Mesenteric fat pad (tissue), 1 donor: ENCODE measurements around the gene TMEM74B. TPM values are rescaled to one million over a fixed set of nuclear protein-coding genes. Genes with fewer than 3 reads are reported as not detected.

ENCODE experiments used
- DNase-seq: peaks from one replicate; pipeline ENCODE4 v3.0.0-alpha.2; 2020; ENCODE audit warnings: low spot score
- total RNA-seq: library from RNA; stranded (reverse); fragmentation: NEBNext Ultra II Directional; extraction: Animal tissue kit (Norgen Biotek cat#: 25700); gene quantifications from one replicate; pipeline ENCODE4 v1.2.1, GENCODE V29; 2021
- donor health status: DM: yes; HTN: yes; CAD: no.

TMEM74B gene
- total RNA-seq, 1 donor from 2014 or later = 0.42 TPM

DNA sequence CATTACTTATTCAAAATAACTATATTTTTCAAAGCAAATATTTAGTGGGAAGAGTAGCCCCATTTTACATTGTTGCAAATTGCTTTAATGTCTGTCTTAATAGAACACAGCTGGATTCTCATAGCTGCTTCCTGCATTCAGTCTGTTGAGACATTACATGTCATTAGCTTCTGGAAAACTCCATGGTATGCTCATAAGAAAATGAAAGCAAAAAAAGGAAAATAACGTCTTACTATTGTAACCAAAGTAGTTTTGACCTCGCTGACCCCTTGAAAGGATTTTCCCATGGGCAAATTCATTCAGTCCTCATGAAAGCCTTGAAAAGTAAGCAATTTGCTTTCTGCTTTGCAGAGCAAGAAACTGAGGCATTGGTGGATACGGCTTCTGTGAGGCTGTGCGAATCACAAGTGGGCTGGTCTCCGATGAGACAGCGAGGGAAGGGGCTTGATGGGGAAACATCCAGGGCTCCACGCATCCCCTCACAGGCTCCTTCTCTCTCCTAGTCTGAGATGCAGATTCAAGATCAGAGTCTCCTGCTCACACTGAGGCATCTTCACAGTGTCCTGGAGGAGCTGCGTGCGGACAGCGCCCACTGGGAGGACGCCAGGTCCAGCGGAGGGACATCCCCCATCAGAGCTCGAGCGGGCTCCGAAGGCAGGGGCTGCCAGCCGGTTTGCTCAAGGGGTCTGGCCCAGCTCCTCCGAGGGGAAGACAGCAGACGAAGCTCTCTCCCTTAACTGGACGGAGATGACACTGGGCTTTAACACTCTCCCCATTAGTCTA, 21.8 kb upstream of the TMEM74B start:
- DNase-seq = no peak

GRCh38 chr20:1205802-1206201, 21.0 kb upstream of the TMEM74B start:
- DNase-seq = no peak

GRCh38 chr20:1204576-1204975, 19.8 kb upstream of the TMEM74B start:
- DNase-seq = no peak

GRCh38 chr20:1204113-1204512, 19.3 kb upstream of the TMEM74B start:
- DNase-seq = no peak

GRCh38 chr20:1203630-1204029, 18.8 kb upstream of the TMEM74B start:
- DNase-seq = no peak

GRCh38 chr20:1202762-1203504, 18.2 kb upstream of the TMEM74B start, which contains the start of gene C20orf202:
Gene C20orf202, plus strand, starts transcription at chr20:1203454. Its CDS starts 132 bp downstream, at chr20:1203586.
- DNase-seq = no peak

DNA sequence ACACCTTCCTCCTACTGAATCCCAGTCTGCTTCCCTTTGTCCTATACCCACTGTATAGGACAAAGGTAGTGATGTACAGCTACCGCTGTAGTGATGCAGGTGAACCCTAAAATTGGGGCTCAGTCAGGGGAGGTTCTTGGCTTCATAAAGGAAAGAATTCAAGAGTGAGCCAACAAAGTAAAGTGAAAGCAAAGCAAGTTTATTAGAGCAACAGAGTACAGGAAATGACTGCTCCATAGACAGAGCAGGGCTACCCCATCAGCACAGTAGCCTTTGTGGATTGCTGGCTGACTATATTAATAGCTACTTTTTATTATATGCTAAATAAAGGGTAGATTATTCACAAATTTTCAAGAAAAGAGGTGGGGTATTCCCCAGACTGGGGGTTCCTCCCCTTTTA, 15.2 kb upstream of the TMEM74B start:
- DNase-seq = no peak

DNA sequence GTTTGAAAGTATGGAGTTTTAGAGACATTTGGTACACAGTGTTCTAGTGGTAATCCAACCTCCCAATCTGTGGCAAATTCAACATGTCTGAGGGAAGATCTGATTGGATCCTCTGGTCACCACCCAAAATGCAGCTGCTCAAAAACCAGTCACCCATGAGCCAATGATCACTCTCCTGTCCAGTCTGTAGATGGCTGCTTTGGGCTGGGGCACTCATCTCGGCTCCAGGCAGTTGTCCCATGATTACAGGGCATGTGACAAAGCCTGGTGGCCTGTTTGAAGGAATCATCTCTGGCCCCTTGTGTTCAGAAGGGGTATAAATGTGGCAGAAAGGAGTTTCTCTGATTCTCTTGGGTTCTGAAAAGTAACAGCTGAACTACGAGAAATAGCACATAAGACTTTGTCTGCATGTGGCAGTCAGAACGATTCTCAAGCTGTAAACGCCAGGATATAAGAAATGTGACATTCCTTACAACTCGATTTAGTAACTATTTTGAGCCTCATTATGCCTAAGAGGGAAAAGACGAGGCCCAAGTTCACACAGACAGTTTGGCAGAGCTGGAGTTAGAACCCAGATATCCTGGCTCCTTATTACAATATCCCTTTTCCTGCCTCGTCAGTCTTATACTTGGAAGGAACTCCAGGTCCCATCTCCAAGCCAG, 14.6 kb upstream of the TMEM74B start:
- no peak for DNase-seq

GRCh38 chr20:1198751-1199150, 14.0 kb upstream of the TMEM74B start:
- no peak for DNase-seq

- no peak for DNase-seq
Measured at GRCh38 chr20:1197801-1198200, 13.0 kb upstream of the TMEM74B start.

GRCh38 chr20:1196634-1197033, 11.9 kb upstream of the TMEM74B start:
- DNase-seq = no peak

DNA sequence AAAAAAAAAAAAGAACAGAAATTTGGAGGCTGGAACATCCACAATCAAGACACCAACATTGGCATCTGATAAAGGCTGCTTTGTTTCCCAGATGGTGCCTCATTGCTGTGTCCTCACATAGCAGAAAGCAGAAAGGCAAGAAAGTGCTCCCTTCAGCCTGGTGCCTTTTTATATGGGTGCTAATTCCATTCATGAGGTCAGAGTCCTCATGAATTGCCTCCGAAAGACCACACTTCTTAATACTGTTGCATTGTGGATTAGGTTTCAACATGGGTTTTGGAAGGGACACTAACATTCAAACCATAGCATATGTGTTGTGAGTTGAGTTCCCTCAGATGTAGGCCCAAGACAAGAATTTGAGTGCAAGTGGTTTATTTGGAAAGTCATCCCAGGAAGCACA, 10.4 kb upstream of the TMEM74B start:
- DNase-seq = no peak

GRCh38 chr20:1191299-1191698, 6.5 kb upstream of the TMEM74B start:
- no peak for DNase-seq

GRCh38 chr20:1190847-1191246, 6.1 kb upstream of the TMEM74B start:
- DNase-seq = no peak

DNA sequence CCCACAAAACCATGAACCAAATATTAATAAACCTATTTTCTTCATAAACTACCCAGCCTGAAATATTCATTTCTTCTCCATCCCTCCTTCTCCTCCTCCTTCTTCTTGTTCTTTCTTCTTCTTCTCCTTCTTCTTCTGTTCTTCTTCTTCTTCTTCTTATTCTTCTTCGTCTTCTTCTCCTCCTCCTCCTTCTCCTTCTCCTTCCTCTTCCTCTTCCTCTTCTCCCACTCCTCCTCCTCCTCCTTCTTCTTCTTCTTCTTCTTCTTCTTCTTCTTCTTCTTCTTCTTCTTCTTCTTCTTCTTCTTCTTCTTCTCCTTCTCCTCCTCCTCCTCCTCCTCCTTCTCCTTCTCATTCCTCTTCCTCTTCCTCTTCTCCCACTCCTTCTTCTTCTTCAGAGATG, 5.0 kb upstream of the TMEM74B start:
- DNase-seq = no peak

GRCh38 chr20:1188347-1188746, 3.6 kb upstream of the TMEM74B start:
- no peak for DNase-seq

DNA sequence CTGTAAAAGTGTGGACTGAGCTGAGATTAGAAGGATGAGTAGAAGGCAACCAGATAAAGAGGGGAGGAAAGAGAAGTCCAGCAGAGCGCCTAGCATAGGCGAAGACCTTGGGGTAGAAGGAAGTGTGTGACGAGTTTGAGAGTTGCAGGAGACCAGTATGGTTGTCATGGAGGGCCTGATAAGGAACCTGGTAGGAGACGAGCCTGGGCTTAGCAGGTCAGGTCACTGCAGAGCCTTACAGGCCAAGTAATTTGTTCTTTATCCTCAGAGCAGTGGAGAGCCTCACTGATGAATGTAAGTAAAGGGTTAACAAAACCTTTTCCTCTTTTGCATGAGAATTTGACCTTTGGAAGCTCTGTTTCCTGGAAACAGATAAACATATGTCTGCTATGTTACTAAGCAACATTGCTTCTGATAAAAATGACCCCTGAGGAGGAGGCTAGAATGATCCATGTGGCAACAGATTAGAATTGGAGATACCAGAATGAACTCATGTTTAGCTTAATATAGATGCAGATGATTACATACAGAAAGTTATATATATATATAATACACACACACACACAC, 2.9 kb upstream of the TMEM74B start:
- DNase-seq = no peak

DNA sequence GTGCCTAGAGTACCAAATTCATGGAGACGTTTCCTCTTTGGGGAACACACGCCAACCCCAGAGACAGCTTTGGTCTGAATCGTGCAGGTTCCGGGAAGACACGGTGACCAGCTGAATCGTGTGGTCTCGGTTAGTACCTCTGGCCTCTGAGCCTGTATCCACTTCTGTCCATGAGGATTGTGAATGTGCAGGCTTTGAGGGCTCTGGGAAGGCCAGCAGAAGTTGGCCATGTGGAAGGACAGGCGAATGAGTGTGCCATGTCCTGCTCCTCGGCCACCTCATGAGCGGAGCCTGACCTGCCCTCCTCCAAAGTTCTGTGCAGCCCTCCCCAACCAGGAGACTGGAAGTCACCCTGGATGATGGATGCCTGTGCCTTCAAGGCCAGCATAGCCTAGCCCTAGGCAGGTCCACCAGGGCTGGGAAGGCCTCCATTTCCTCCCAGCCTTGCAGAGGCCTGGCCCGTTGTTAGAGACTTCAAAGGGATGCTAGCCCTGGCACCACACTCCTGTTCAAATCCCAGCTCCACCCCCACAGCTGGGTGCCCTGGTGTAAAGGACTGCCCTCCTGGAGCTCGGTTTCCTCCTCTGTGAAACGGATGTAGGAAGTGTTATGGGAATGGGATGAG, 1.7 kb upstream of the TMEM74B start:
- no peak for DNase-seq

DNA sequence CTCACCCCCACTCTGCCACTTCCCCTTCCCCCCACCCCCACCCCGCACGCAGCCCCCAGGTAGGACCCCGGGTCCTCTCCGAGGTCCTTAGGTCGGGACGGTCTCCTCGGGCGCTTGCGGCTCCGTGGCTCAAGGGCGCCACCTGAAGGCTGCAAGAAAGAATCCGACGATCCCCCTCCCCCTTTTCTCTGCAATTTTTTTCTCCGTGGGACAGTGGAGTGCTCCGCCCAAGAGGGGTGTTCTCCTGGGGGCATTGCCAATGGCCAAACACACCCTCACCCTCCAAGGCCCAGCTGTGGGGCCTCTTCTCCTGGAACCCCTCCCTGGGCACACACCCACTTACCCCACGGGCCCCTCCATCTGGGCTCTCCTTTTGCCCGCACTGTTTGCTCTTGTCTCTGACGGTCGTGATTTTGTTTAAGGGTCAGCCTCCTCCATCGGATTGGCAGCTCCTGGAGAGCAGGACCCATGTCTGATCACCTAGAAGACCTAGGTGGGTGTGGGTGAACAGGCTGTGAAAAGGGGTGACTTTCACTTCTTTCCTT, 1.1 kb upstream of the TMEM74B start:
- DNase-seq = no peak

- no peak for DNase-seq
Measured at GRCh38 chr20:1185316-1185741, 548 bp upstream of the TMEM74B start.

GRCh38 chr20:1184260-1184637, 532 bp downstream of the TMEM74B start:
- DNase-seq = no peak
